ENCODE measurements around the gene SNED1.

Gene SNED1

GRCh38 chr2:241133436-241133820, 135.0 kb downstream of the SNED1 start:
- no peak for DNase-seq

DNA sequence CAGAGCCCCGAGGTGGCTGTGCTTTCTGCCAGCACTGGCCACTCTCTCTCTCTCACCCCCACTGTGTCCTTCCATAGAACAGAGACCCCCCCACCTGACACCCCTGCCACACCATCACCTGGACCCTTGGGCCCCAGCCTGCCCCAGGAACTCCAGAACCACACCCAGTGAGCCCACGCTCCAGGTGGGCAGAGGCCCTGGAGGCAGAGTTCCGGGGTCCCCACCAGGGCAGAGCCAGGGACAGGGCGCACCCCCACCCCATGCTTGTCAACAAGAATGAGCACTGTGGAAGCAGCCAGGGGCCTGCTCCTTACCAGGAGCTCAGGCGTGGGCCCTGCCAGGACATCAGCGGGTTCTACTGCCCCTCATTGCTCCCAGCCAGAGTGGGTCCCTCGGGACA, 136.3 kb downstream of the SNED1 start:
- DNase-seq, result no peak

DNA sequence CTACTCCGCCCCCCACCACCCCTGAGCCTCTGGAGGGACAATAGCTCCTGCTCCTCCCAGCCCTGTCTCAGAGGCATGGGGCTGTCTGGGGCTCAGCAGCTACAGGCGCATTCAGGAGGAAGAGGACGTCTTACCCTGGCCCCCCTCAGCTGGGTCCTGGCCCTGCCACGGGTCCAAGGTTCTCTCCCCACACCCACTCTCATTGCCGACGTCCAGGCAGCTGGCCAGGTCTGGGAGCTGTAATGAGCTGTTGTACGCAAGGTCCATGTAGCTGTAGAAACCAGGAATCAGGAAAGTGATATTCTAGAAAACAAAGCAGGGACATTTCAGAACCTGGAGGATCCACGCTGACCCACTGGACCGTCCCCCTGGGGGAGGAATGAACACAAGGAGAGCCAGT, 137.3 kb downstream of the SNED1 start:
- DNase-seq, result no peak

- DNase-seq, result no peak
Measured at GRCh38 chr2:241136191-241136590, 137.8 kb downstream of the SNED1 start.

DNA sequence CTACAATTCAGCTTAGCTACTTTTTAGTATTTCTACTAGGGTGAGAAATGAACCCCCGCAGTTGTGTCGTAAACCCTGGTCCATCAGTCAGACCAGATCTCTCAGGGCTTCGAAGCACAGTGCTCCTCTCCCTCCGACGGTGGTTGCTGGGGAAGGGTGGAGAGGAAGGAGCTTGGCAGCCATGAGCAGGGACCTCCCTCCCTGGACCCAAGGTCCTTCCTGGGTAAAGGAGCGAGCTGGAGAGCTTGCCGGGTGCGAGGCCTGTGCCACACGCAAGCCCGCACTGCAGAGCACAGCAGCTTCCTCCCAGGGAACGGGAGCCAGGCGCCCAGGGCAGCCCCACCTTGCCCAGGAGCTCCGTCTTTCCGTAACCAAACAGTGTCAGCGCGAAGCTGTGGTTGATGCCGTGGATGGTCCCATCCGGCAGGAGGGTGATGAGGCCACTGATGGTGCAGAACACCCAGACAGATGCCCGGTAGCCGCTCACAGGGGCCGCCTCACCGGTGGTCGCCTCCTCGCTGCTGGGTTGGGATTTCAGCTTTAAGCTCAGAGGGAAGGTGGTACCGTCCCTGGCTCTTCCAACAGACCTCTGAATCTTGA, 138.3 kb downstream of the SNED1 start:
- no peak for DNase-seq

GRCh38 chr2:241137276-241138190, 139.1 kb downstream of the SNED1 start:
- DNase-seq, result no peak

GRCh38 chr2:241138471-241138870, 140.1 kb downstream of the SNED1 start:
- DNase-seq, result no peak

DNA sequence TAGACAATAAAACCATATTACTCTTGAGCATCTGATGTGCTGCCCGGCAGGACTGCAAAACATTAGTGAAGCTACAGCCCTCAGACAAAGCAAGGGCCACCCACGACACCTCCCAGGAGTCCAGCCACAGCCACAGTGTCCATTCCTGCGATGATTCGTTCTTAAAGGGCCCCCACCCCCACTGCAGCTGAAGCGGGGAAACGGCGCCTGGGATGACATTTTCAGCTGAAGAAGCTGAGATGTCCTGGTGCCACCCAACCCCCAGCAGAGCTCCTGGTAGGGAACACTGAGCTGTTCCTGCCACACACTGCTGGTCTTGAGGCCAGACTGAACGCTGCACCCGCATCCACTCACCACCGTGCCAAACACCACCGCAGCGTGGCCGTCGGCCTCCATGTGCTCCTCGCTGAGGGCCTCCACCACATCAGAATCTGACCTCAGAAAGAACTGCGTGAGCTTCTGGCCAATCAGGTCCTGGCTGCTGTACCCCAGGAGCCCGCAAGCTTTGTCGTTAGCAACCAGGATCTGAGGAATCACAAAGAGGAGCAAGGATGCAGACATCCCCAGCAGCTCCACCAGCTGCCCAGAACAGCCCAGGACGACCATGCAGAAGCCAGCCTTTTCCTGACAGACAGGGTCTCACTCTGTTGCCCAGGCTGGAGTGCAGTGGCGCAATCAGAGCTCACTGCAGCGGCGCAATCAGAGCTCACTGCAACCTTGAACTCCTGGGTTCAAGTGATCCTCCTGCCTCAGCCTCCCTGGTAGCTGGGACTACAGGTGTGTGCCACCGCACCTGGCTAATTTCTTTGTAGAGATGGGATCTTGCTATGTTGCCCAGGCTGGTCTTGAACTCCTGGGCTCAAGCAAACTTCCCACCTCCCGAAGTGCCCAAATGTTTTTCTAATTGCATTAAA, 141.4 kb downstream of the SNED1 start:
- no peak for DNase-seq

DNA sequence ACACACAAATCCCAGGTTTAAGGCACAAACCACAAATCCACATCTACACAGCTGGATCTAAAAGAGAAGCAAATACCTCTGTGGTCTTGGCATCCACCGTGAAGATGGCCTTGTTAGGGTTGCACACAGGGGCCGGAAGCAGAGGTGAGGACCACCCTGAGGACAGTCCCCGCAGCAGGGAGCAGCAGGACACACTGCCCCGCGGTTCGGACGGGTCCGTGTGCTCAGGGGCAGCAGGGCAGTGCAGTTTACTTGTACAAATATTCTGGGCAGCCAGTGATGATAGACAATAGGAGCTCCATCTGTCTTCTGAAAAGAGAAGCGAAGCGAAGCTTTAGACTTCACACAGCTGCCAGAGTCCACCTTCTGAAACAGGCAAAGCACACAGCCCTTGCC, 142.0 kb downstream of the SNED1 start:
- DNase-seq, result no peak

DNA sequence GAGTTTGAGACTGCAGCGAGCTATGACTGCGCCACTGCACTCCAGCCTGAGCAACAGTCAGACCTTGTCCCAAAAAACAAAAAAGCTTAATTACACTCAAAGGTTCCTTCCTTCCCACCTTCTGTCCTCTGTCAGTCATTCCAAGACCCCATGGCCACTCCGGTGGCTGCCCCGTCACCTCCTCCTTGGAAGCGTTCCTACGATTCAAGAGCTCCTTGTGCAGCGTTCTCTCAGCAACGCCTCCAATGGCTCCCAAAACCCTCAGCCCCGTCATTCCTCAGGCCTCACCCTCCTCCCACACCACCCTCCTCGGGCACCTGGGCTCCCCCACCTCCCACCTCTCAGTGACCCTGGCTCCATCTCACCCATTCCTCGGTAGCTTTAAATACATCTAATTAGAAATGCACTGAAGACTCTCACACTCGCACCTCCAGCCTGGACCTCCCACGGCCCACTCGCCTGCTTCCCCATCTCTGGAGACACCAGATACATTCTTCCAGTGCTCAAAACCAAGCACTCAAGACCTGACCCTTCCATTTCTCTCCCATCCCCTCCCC, 142.9 kb downstream of the SNED1 start:
- no peak for DNase-seq

DNA sequence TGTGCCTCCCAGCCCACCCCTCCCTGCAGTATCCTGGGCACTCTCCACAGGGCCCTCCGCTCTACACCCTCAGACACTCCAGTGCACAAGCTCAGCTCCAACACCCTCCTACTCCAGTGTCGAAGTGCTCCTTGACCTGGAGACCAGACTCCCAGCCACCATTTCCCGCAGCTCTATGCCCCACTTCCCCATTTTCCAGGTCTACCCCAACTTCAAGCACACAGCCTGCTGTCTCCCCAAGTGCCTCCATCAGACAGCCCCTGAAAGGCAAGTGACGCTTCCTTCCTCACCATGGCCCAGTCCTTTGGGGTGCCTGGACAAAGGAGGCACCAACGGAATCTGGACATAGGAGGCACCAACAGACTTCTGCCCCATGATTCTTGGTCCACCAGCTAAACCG, 143.6 kb downstream of the SNED1 start:
- no peak for DNase-seq

GRCh38 chr2:241142593-241142992, 144.2 kb downstream of the SNED1 start:
- DNase-seq, result no peak
